Smooth muscle cell (in vitro differentiated cells): ENCODE results near the gene MUC6. TPM values are rescaled to one million over a fixed set of nuclear protein-coding genes. Genes with fewer than 3 reads are reported as not detected.

Source experiments
- DNase-seq: peaks from one replicate; lab custom pipeline; 2025; ENCODE audit not compliant: unreplicated experiment; lab: John Stamatoyannopoulos, UW
- H2AFZ ChIP-seq: fragments of 200-600 bp; sonication (generic); 2 replicates; pipeline ENCODE4 v1.6.0; 2016; ENCODE audit warnings: antibody characterized with exemption, low read depth, mild to moderate bottlenecking
- H3F3A ChIP-seq: fragments of 200-600 bp; sonication (generic); 2 replicates; pipeline ENCODE4 v1.6.0; 2017; ENCODE audit warnings: antibody characterized with exemption, low read depth
- H3K27ac ChIP-seq: fragments of 200-600 bp; sonication (generic); 2 replicates; pipeline ENCODE4 v1.5.1; 2016; ENCODE audit warnings: low read depth, mild to moderate bottlenecking
- H3K27me3 ChIP-seq: fragments of 200-600 bp; sonication (generic); 2 replicates; pipeline ENCODE4 v1.6.1; 2016; ENCODE audit warnings: low read depth, mild to moderate bottlenecking
- H3K36me3 ChIP-seq: fragments of 200-600 bp; sonication (generic); 2 replicates; pipeline ENCODE4 v1.5.1; 2016; ENCODE audit warnings: low read depth
- H3K4me1 ChIP-seq: fragments of 200-600 bp; sonication (generic); 2 replicates; pipeline ENCODE4 v1.5.1; 2016; ENCODE audit warnings: low read depth
- H3K4me2 ChIP-seq: fragments of 200-600 bp; sonication (generic); 2 replicates; pipeline ENCODE4 v1.6.0; 2016; ENCODE audit warnings: mild to moderate bottlenecking
- H3K4me3 ChIP-seq: fragments of 200-600 bp; sonication (generic); 2 replicates; pipeline ENCODE4 v1.5.1; 2016; ENCODE audit warnings: mild to moderate bottlenecking
- H3K79me2 ChIP-seq: fragments of 200-600 bp; sonication (generic); 2 replicates; pipeline ENCODE4 v1.6.0; 2016; ENCODE audit warnings: low read depth, mild to moderate bottlenecking
- H3K9ac ChIP-seq: fragments of 200-600 bp; sonication (generic); 2 replicates; pipeline ENCODE4 v1.6.0; 2016; ENCODE audit warnings: low read depth
- H3K9me3 ChIP-seq: fragments of 200-600 bp; sonication (generic); replicated peaks from 2 replicates; pipeline ENCODE4 v1.5.1; 2016; ENCODE audit warnings: low read depth
- H4K20me1 ChIP-seq: fragments of 200-600 bp; sonication (generic); 2 replicates; pipeline ENCODE4 v1.6.0; 2016; ENCODE audit warnings: low read depth
- CTCF ChIP-seq: fragments of 200-600 bp; sonication (generic); IDR thresholded peaks from 2 replicates; pipeline ENCODE4 v1.5.1; 2017; ENCODE audit warnings: borderline replicate concordance, mild to moderate bottlenecking, antibody characterized with exemption; ENCODE audit not compliant: insufficient read depth, poor library complexity, severe bottlenecking
- WGBS: methylation state at CpG from one replicate; pipeline ENCODE4 v1.1.7; 2016; ENCODE audit warnings: low lambda C conversion rate; 5-methylcytosine and 5-hydroxymethylcytosine counted together
- polyA plus RNA-seq: library from polyadenylated mRNA; unstranded; fragments of >200 nt; fragmentation: Nextera tagmentation; extraction: Ambion mirVana; gene quantifications from 2 replicates; pipeline ENCODE4 v1.2.1, GENCODE V29; 2016
- total RNA-seq: library from RNA; depleted of rRNA; stranded (reverse); fragments of >200 nt; gene quantifications from 2 replicates; pipeline ENCODE4 v1.2.3, GENCODE V29; 2014

Gene MUC6
- total and polyA plus RNA-seq, 2 experiments from 2014 or later = not detected

- DNase-seq = no peak
- 77% methylated on average over 9 of the region's 9 CpGs for WGBS
These were observed 34.3 kb upstream of the MUC6 start for GRCh38 chr11:1070594-1071462.

DNA sequence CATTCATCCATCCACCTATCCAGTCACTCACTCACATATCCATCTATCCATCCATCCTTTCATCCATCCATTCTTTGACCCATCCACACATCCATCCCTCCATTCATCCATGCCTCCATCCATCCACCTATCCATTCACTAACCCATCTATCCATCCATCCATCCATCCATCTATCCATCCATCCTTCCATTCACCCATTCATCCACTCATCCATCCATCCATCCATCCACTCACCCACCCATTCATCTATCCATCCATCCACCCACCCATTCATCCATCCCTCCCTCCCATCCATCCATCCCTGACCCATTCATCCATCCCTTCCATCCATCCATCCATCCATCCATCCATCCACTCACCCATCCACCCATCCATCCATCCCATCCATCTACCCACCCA lies 33.2 kb upstream of the MUC6 start:
- Histone ChIP-seq H3F3A (no peaks in the 10 kb centered on the region), H3K27ac (no peak overlapping the region), H3K36me3 (no peaks in the 10 kb centered on the region), H3K9me3 (no peaks in the 10 kb centered on the region), H3K4me2 (no peak overlapping the region), H4K20me1 (no peaks in the 10 kb centered on the region), H3K27me3 (peaks cover 4% of the 10 kb centered on the region), H3K9ac (no peak overlapping the region), H3K4me1 (peaks cover 11% of the 10 kb centered on the region), H2AFZ (no peak overlapping the region), H3K4me3 (no peak overlapping the region), H3K79me2 (no peaks in the 10 kb centered on the region)
- DNase-seq = no peak
- no peak for TF ChIP-seq CTCF

More at GRCh38 chr11:1070594-1071462, 34.3 kb upstream of the MUC6 start:
- no peaks in the 10 kb centered on the region for H3F3A ChIP-seq
- H3K36me3 ChIP-seq = no peaks in the 10 kb centered on the region
- H3K27ac ChIP-seq = no peak overlapping the region
- no peaks in the 10 kb centered on the region for H4K20me1 ChIP-seq
- H3K4me2 ChIP-seq = no peak overlapping the region
- H3K9ac ChIP-seq = no peak overlapping the region
- peaks cover 4% of the 10 kb centered on the region for H3K27me3 ChIP-seq
- no peaks in the 10 kb centered on the region for H3K79me2 ChIP-seq
- no peak overlapping the region for H2AFZ ChIP-seq
- peaks cover 11% of the 10 kb centered on the region for H3K4me1 ChIP-seq
- no peaks in the 10 kb centered on the region for H3K9me3 ChIP-seq
- no peak for TF ChIP-seq CTCF
- H3K4me3 ChIP-seq = no peak overlapping the region

DNA sequence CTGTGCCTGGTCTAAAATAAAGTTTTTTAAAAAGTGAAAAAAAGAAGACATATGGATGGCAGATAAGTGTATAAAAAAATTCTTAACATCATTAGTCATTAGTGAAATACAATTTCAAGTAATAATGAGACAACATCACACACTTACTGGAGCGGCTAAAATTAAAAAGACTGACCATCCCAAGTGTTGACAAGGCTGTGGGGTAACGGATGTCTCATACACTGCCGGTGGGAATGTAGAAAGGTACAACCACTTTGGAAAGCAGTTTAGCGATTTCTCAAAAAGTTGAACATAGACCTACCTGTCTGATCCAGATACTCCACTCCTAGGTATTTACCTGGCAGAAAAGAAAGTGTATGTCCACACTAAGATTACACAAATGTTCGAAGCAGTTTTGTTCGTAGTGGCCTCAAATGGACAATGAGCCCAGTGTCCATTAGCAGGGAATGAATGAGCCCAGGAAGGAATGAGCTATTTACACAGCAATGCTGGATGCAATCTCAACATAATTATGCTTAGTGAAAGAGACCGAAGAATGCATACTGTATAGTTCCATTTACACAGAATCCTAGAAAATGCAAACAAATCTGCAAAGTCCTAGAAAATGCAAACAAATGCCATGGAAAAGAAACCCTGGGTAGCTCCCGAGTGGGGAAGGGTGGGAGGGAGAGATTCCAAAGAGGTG lies 31.4 kb upstream of the MUC6 start:
- H3K9ac ChIP-seq = no peak overlapping the region
- H3K27ac ChIP-seq = no peak overlapping the region
- no peaks in the 10 kb centered on the region for H3K4me1 ChIP-seq
- no peak for DNase-seq
- no peaks in the 10 kb centered on the region for H4K20me1 ChIP-seq
- TF ChIP-seq CTCF = no peak
- WGBS = 89% methylated on average over 8 of the region's 8 CpGs
- no peak overlapping the region for H3K4me3 ChIP-seq
- peaks cover 4% of the 10 kb centered on the region for H3K27me3 ChIP-seq
- no peaks in the 10 kb centered on the region for H3F3A ChIP-seq
- H2AFZ ChIP-seq = no peak overlapping the region
- no peaks in the 10 kb centered on the region for H3K9me3 ChIP-seq
- no peaks in the 10 kb centered on the region for H3K36me3 ChIP-seq
- no peak overlapping the region for H3K4me2 ChIP-seq
- no peaks in the 10 kb centered on the region for H3K79me2 ChIP-seq
